ENCODE results near the gene TMEM245. TPM values are rescaled to one million over a fixed set of nuclear protein-coding genes. Genes with fewer than 3 reads are reported as not detected.

The TMEM245 gene
- total RNA-seq, 1 experiment from 2014 or later: 45.1 TPM

DNA sequence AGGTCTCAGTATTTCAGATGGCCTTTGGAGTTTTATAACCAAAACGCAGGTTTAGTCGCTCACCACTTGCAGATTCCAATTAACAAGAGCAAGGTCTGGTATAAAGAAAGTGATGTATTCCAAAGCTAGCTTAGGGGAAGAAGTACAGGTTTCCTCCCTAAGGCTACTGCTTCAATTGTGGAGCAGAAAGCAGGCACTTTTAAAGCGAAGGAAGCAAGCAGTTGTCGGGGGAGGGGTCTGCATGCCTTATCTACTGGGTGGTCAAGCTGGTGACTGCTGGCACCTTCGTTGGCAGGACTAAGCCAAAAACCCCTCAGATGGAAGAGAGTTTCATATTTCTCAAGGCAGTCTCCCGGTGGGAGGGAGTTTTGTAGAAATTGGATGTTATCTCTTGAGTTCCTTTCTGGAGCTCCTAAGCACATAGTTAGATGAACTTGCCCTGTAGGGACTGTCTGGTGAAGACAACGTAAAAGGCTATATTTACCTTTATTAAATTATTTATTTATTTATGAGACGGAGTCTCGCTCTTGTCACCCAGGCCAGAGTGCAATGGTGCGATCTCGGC lies 1.6 kb upstream of the TMEM245 start:
- Histone ChIP-seq H3K36me3 (peaks cover 18% of the 10 kb centered on the region), H3K27ac (no peak overlapping the region), H3K27me3 (replicated peaks) (no peaks in the 10 kb centered on the region), H3K4me1 (replicated peaks) (peaks cover 24% of the 10 kb centered on the region), H3K9me3 (replicated peaks) (no peaks in the 10 kb centered on the region), H3K4me3 (no peak overlapping the region)
- no peak for DNase-seq (ENCODE audit: low read depth in 1 of 2, low spot score in 2 of 2)

- H3K9me3 ChIP-seq (replicated peaks): no peaks in the 10 kb centered on the region
- peak overlapping the region; percentile 98 for H3K4me3 ChIP-seq
- no peak for DNase-seq (ENCODE audit: low read depth in 1 of 2, low spot score in 2 of 2)
- peaks cover 18% of the 10 kb centered on the region for H3K36me3 ChIP-seq
- H3K27ac ChIP-seq: peak overlapping the region; percentile 41
- no peaks in the 10 kb centered on the region for H3K27me3 ChIP-seq (replicated peaks)
- H3K4me1 ChIP-seq (replicated peaks): peaks cover 24% of the 10 kb centered on the region
Observed at GRCh38 chr9:109120204-109120789, 550 bp upstream of the TMEM245 start.

DNA sequence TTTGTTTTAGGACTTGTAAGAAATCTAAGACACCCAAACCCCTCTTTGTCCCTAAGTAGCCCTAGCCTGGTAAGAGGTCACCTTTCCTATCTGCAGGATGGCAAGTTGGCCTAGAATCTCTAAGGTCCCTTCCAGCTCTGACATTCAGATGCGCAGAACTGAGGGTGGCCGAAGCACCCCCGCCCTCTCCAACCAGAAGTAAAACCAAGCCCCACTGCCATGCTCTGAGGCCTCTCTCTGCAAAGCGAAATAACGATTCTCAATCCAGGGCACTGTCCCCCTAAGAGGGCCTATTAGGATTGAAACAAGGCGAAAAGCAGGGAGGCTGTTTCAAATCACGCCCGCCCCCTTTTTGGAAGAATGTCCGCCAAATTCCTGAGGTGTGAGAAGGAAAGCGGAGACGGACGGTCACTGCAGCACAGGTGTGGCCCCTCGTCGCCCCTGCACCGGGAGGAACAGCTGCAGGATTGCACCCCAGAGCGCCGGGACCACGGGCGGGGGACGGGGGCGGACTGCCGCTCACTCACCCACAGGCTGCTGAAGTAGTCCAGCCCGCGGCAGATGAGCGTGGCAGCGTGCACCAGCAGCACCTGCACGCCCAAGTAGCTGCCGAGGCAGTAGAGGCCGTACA lies 824 bp downstream of the TMEM245 start:
- Histone ChIP-seq H3K4me3 (peak overlapping the region; percentile 98), H3K27ac (no peak overlapping the region), H3K36me3 (peaks cover 22% of the 10 kb centered on the region), H3K4me1 (replicated peaks) (peaks cover 24% of the 10 kb centered on the region), H3K9me3 (replicated peaks) (no peaks in the 10 kb centered on the region), H3K27me3 (replicated peaks) (no peaks in the 10 kb centered on the region)
- peak; percentile 43 to 46 for DNase-seq (ENCODE audit: low read depth in 1 of 2, low spot score in 2 of 2)

- H3K9me3 ChIP-seq (replicated peaks): no peaks in the 10 kb centered on the region
- no peaks in the 10 kb centered on the region for H3K27me3 ChIP-seq (replicated peaks)
- peak overlapping the region; percentile 98 for H3K4me3 ChIP-seq
- H3K4me1 ChIP-seq (replicated peaks): peaks cover 24% of the 10 kb centered on the region
- peaks cover 22% of the 10 kb centered on the region for H3K36me3 ChIP-seq
- H3K27ac ChIP-seq: no peak overlapping the region
- peak; percentile 15 to 45 for DNase-seq (ENCODE audit: low read depth in 1 of 2, low spot score in 2 of 2)
Observed at GRCh38 chr9:109117856-109118807, 1.6 kb downstream of the TMEM245 start.

DNA sequence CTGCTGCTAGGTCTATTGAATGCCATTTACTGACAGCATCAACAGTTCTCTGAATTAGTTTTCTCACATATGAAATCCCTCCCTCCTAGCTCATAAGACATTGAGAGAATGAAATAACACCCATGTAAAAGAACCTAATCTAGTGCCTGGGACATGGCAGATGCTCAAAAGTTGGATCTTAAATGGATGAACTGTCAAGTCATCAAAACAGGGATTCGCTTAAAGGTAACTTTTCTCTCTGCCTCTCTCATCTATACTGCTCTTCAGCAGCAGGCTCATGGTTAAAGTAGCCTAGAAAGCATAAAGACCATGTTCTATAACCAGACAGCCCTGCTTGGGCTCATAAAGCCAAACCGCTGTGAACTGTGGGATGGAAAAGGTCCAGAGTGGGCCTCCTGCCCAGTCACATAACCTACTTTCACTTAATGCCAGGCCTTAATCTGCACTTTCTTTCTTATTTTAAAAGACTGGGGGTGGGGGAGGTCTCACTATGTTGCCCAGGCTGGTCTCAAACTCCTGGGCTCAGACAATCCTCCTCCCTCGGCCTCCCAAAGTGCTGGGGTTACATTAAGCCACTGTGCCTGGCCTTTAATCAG lies 3.7 kb downstream of the TMEM245 start:
- H3K4me3 ChIP-seq: no peak overlapping the region
- DNase-seq (ENCODE audit: low read depth in 1 of 2, low spot score in 2 of 2): no peak
- peaks cover 22% of the 10 kb centered on the region for H3K36me3 ChIP-seq
- peaks cover 32% of the 10 kb centered on the region for H3K4me1 ChIP-seq (replicated peaks)
- no peaks in the 10 kb centered on the region for H3K27me3 ChIP-seq (replicated peaks)
- H3K27ac ChIP-seq: no peak overlapping the region
- no peaks in the 10 kb centered on the region for H3K9me3 ChIP-seq (replicated peaks)

- DNase-seq (ENCODE audit: low read depth in 1 of 2, low spot score in 2 of 2): no peak
- Histone ChIP-seq H3K9me3 (replicated peaks) (no peaks in the 10 kb centered on the region), H3K36me3 (peaks cover 20% of the 10 kb centered on the region), H3K4me1 (replicated peaks) (peaks cover 33% of the 10 kb centered on the region), H3K27me3 (replicated peaks) (no peaks in the 10 kb centered on the region), H3K4me3 (no peak overlapping the region), H3K27ac (no peak overlapping the region)
Observed at GRCh38 chr9:109114670-109115069, 5.1 kb downstream of the TMEM245 start.

- no peaks in the 10 kb centered on the region for H3K9me3 ChIP-seq (replicated peaks)
- no peak overlapping the region for H3K27ac ChIP-seq
- H3K36me3 ChIP-seq: peaks cover 14% of the 10 kb centered on the region
- H3K4me1 ChIP-seq (replicated peaks): peaks cover 39% of the 10 kb centered on the region
- DNase-seq (ENCODE audit: low read depth in 1 of 2, low spot score in 2 of 2): no peak
- no peaks in the 10 kb centered on the region for H3K27me3 ChIP-seq (replicated peaks)
- H3K4me3 ChIP-seq: no peak overlapping the region
Observed at GRCh38 chr9:109113892-109114609, 5.7 kb downstream of the TMEM245 start.

DNA sequence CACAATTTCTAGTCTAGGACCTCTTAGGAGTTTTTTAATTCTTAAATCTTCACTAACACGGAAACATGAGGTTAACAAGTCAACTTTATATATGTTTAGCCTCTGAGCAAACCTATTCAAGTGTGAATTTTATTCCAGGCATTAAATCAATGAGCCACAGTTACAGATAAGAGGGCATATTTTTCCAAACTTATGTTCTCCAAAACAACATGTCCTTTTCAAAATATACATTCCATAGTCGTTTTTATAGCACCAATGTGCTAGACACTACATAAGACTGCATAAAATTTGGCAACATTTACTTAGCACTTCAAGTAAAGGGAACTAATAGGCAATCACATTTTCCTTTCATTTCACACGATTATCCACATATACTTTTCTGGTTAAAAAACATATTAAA lies 6.5 kb downstream of the TMEM245 start:
- peaks cover 12% of the 10 kb centered on the region for H3K36me3 ChIP-seq
- DNase-seq (ENCODE audit: low read depth in 1 of 2, low spot score in 2 of 2): no peak
- peaks cover 44% of the 10 kb centered on the region for H3K4me1 ChIP-seq (replicated peaks)

DNA sequence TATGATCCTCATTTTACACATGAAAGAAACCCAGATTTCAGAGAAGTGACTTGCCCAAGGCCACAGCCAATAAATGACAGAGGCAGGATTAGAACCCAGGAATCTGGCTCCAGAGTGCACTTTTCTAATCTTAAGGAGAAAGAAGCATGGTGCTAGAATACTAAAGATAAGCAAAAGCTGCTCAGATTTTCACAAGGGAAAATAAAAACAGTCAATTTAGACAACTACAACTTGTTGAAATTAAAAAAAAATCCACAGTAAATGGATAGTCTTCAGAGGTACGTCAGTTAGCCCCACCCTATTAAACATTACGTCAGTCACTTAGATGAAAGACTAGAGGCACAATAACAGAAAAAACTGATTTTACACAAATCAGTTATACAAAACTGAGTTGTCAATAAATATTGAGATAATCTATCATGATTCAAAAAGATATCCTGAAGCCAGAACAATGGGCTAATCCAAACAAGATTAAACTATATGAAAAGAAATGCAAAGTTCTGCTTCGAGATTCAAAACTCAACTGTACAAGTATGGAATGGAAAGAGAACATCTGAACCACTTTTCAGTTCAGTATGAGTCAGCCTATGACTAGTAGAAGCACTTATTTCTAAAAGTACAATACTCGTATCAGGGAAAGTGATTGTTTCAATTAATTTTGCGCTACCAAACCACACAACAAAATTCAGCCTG lies 9.3 kb downstream of the TMEM245 start:
- peak overlapping the region; percentile 96 for H3K27ac ChIP-seq
- H3K36me3 ChIP-seq: peaks cover 7% of the 10 kb centered on the region
- no peaks in the 10 kb centered on the region for H3K27me3 ChIP-seq (replicated peaks)
- H3K4me3 ChIP-seq: peak overlapping the region; percentile 16
- H3K4me1 ChIP-seq (replicated peaks): peaks cover 48% of the 10 kb centered on the region
- DNase-seq (ENCODE audit: low read depth in 1 of 2, low spot score in 2 of 2): peak in 1 of 2 experiments; percentile 90
- no peaks in the 10 kb centered on the region for H3K9me3 ChIP-seq (replicated peaks)

More for the DNA sequence above, 6.5 kb downstream of the TMEM245 start:
- no peak overlapping the region for H3K27ac ChIP-seq
- no peaks in the 10 kb centered on the region for H3K27me3 ChIP-seq (replicated peaks)
- no peaks in the 10 kb centered on the region for H3K9me3 ChIP-seq (replicated peaks)
- H3K4me3 ChIP-seq: no peak overlapping the region

DNA sequence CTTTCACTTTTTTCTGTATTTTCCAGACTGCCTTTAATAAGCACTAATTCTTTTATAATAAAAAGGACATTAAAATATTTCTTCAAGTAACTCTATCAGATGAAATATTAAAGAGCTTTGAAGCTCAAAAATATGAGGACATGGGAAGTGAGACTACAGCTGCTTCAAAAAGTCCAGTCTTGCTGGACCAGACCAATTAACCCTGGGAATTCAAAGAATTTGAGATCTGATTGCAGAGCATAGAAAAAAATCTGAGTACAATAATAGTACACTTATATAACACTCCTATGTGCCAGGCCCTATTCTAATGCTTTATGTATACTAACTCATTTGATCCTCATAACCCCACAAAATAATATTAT lies 9.8 kb downstream of the TMEM245 start:
- Histone ChIP-seq H3K4me3 (peak overlapping the region; percentile 16; the same call in 1 of the 2 replicates), H3K4me1 (replicated peaks) (peaks cover 48% of the 10 kb centered on the region), H3K27ac (peak overlapping the region; percentile 96), H3K36me3 (peaks cover 12% of the 10 kb centered on the region), H3K9me3 (replicated peaks) (no peaks in the 10 kb centered on the region), H3K27me3 (replicated peaks) (no peaks in the 10 kb centered on the region)
- DNase-seq (ENCODE audit: low read depth in 1 of 2, low spot score in 2 of 2): no peak

GRCh38 chr9:109108318-109108717 lies 11.4 kb downstream of the TMEM245 start:
- Histone ChIP-seq H3K27me3 (replicated peaks) (no peaks in the 10 kb centered on the region), H3K9me3 (replicated peaks) (no peaks in the 10 kb centered on the region), H3K4me3 (no peak overlapping the region), H3K27ac (peak overlapping the region; percentile 96), H3K4me1 (replicated peaks) (peaks cover 48% of the 10 kb centered on the region), H3K36me3 (peaks cover 23% of the 10 kb centered on the region)
- peak in 1 of 2 experiments; percentile 67 for DNase-seq (ENCODE audit: low read depth in 1 of 2, low spot score in 2 of 2)

- Histone ChIP-seq H3K9me3 (replicated peaks) (no peaks in the 10 kb centered on the region), H3K4me3 (peak overlapping the region; percentile 11; the same call in 1 of the 2 replicates), H3K4me1 (replicated peaks) (peaks cover 48% of the 10 kb centered on the region), H3K36me3 (peaks cover 30% of the 10 kb centered on the region), H3K27me3 (replicated peaks) (no peaks in the 10 kb centered on the region), H3K27ac (peak overlapping the region; percentile 96)
- DNase-seq (ENCODE audit: low read depth in 1 of 2, low spot score in 2 of 2): peak; percentile 50 to 86
Observed at GRCh38 chr9:109107402-109108240, 12.1 kb downstream of the TMEM245 start.
